Measurements from ENCODE around the gene ATF6.
"Not testable (repeated sequence)": the region's sequence is repeated elsewhere in the genome, so short reads cannot be mapped to it uniquely, and the experiment has no call there.

ATF6 gene

GRCh38 chr1:161725258-161725907, 40.7 kb upstream of the ATF6 start:
- not testable (repeated sequence) for H3K27me3 ChIP-seq (ENCODE audit: insufficient read depth, low read length); H3K36me3 ChIP-seq (ENCODE audit: insufficient read depth, low read length); H3K27ac ChIP-seq (ENCODE audit: low read depth, low read length); H3K79me2 ChIP-seq (ENCODE audit: control insufficient read depth, insufficient read depth, low read length, unreplicated experiment)
- Histone ChIP-seq H2AFZ (ENCODE audit: low read length, unreplicated experiment) (peak overlapping the region; percentile 73), H3K4me1 (ENCODE audit: control insufficient read depth, insufficient read depth, low read length, unreplicated experiment) (peaks cover 31% of the 10 kb centered on the region), H3K4me3 (ENCODE audit: low read depth, low read length) (peak overlapping the region; percentile 87)

- Histone ChIP-seq H3K36me3 (ENCODE audit: insufficient read depth, low read length) (no peaks in the 10 kb centered on the region), H3K79me2 (ENCODE audit: control insufficient read depth, insufficient read depth, low read length, unreplicated experiment) (no peaks in the 10 kb centered on the region), H3K27me3 (ENCODE audit: insufficient read depth, low read length) (no peaks in the 10 kb centered on the region), H3K4me3 (ENCODE audit: low read depth, low read length) (peak overlapping the region; percentile 87), H2AFZ (ENCODE audit: low read length, unreplicated experiment) (peak overlapping the region; percentile 73), H3K27ac (ENCODE audit: low read depth, low read length) (peak overlapping the region; percentile 39; the same call in 1 of the 2 replicates), H3K4me1 (ENCODE audit: control insufficient read depth, insufficient read depth, low read length, unreplicated experiment) (peaks cover 36% of the 10 kb centered on the region)
These were observed 40.1 kb upstream of the ATF6 start for GRCh38 chr1:161725908-161726472.

GRCh38 chr1:161726473-161727255, 39.5 kb upstream of the ATF6 start:
- no peaks in the 10 kb centered on the region for H3K79me2 ChIP-seq (ENCODE audit: control insufficient read depth, insufficient read depth, low read length, unreplicated experiment)
- peak overlapping the region; percentile 71 for H3K27ac ChIP-seq (ENCODE audit: low read depth, low read length)
- no peaks in the 10 kb centered on the region for H3K36me3 ChIP-seq (ENCODE audit: insufficient read depth, low read length)
- peak overlapping the region; percentile 73 for H2AFZ ChIP-seq (ENCODE audit: low read length, unreplicated experiment)
- H3K4me3 ChIP-seq (ENCODE audit: low read depth, low read length), result peak overlapping the region; percentile 87
- no peaks in the 10 kb centered on the region for H3K27me3 ChIP-seq (ENCODE audit: insufficient read depth, low read length)
- H3K4me1 ChIP-seq (ENCODE audit: control insufficient read depth, insufficient read depth, low read length, unreplicated experiment), result peaks cover 29% of the 10 kb centered on the region

- no peaks in the 10 kb centered on the region for H3K79me2 ChIP-seq (ENCODE audit: control insufficient read depth, insufficient read depth, low read length, unreplicated experiment)
- H3K27me3 ChIP-seq (ENCODE audit: insufficient read depth, low read length), result no peaks in the 10 kb centered on the region
- peak overlapping the region; percentile 87 for H3K4me3 ChIP-seq (ENCODE audit: low read depth, low read length)
- H3K36me3 ChIP-seq (ENCODE audit: insufficient read depth, low read length), result no peaks in the 10 kb centered on the region
- H3K4me1 ChIP-seq (ENCODE audit: control insufficient read depth, insufficient read depth, low read length, unreplicated experiment), result peaks cover 23% of the 10 kb centered on the region
- H3K27ac ChIP-seq (ENCODE audit: low read depth, low read length), result peak overlapping the region; percentile 71
- peak overlapping the region; percentile 5 for H2AFZ ChIP-seq (ENCODE audit: low read length, unreplicated experiment)
These were observed 38.7 kb upstream of the ATF6 start for GRCh38 chr1:161727256-161727924.

- H3K4me1 ChIP-seq (ENCODE audit: control insufficient read depth, insufficient read depth, low read length, unreplicated experiment), result peaks cover 31% of the 10 kb centered on the region
- no peaks in the 10 kb centered on the region for H3K79me2 ChIP-seq (ENCODE audit: control insufficient read depth, insufficient read depth, low read length, unreplicated experiment)
- H3K27ac ChIP-seq (ENCODE audit: low read depth, low read length), result no peak overlapping the region
- no peaks in the 10 kb centered on the region for H3K27me3 ChIP-seq (ENCODE audit: insufficient read depth, low read length)
- H3K36me3 ChIP-seq (ENCODE audit: insufficient read depth, low read length), result no peaks in the 10 kb centered on the region
- H3K4me3 ChIP-seq (ENCODE audit: low read depth, low read length), result no peak overlapping the region; the same call in 1 of the 2 replicates
- H2AFZ ChIP-seq (ENCODE audit: low read length, unreplicated experiment), result no peak overlapping the region
These were observed 37.5 kb upstream of the ATF6 start for GRCh38 chr1:161728376-161729226.

- H3K36me3 ChIP-seq (ENCODE audit: insufficient read depth, low read length), result no peaks in the 10 kb centered on the region
- peak overlapping the region; percentile 32 for H2AFZ ChIP-seq (ENCODE audit: low read length, unreplicated experiment)
- H3K79me2 ChIP-seq (ENCODE audit: control insufficient read depth, insufficient read depth, low read length, unreplicated experiment), result no peaks in the 10 kb centered on the region
- peaks cover 35% of the 10 kb centered on the region for H3K4me1 ChIP-seq (ENCODE audit: control insufficient read depth, insufficient read depth, low read length, unreplicated experiment)
- H3K27me3 ChIP-seq (ENCODE audit: insufficient read depth, low read length), result no peaks in the 10 kb centered on the region
- no peak overlapping the region for H3K4me3 ChIP-seq (ENCODE audit: low read depth, low read length)
- H3K27ac ChIP-seq (ENCODE audit: low read depth, low read length), result peak overlapping the region; percentile 78
These were observed 36.0 kb upstream of the ATF6 start for GRCh38 chr1:161730050-161730564.

GRCh38 chr1:161731241-161731640, 34.9 kb upstream of the ATF6 start:
- Histone ChIP-seq H3K36me3 (ENCODE audit: insufficient read depth, low read length) (no peaks in the 10 kb centered on the region), H3K79me2 (ENCODE audit: control insufficient read depth, insufficient read depth, low read length, unreplicated experiment) (no peaks in the 10 kb centered on the region), H3K4me1 (ENCODE audit: control insufficient read depth, insufficient read depth, low read length, unreplicated experiment) (peaks cover 37% of the 10 kb centered on the region), H2AFZ (ENCODE audit: low read length, unreplicated experiment) (no peak overlapping the region), H3K4me3 (ENCODE audit: low read depth, low read length) (no peak overlapping the region), H3K27me3 (ENCODE audit: insufficient read depth, low read length) (no peaks in the 10 kb centered on the region), H3K27ac (ENCODE audit: low read depth, low read length) (no peak overlapping the region)

GRCh38 chr1:161731981-161732718, 34.0 kb upstream of the ATF6 start:
- Histone ChIP-seq H3K27ac (ENCODE audit: low read depth, low read length) (no peak overlapping the region), H3K4me1 (ENCODE audit: control insufficient read depth, insufficient read depth, low read length, unreplicated experiment) (peaks cover 43% of the 10 kb centered on the region), H2AFZ (ENCODE audit: low read length, unreplicated experiment) (no peak overlapping the region), H3K36me3 (ENCODE audit: insufficient read depth, low read length) (no peaks in the 10 kb centered on the region), H3K79me2 (ENCODE audit: control insufficient read depth, insufficient read depth, low read length, unreplicated experiment) (no peaks in the 10 kb centered on the region), H3K27me3 (ENCODE audit: insufficient read depth, low read length) (no peaks in the 10 kb centered on the region), H3K4me3 (ENCODE audit: low read depth, low read length) (no peak overlapping the region)

- H3K27ac ChIP-seq (ENCODE audit: low read depth, low read length), result peak overlapping the region; percentile 72
- no peak overlapping the region for H2AFZ ChIP-seq (ENCODE audit: low read length, unreplicated experiment)
- no peaks in the 10 kb centered on the region for H3K36me3 ChIP-seq (ENCODE audit: insufficient read depth, low read length)
- H3K27me3 ChIP-seq (ENCODE audit: insufficient read depth, low read length), result no peaks in the 10 kb centered on the region
- H3K79me2 ChIP-seq (ENCODE audit: control insufficient read depth, insufficient read depth, low read length, unreplicated experiment), result no peaks in the 10 kb centered on the region
- no peak overlapping the region for H3K4me3 ChIP-seq (ENCODE audit: low read depth, low read length)
- peaks cover 39% of the 10 kb centered on the region for H3K4me1 ChIP-seq (ENCODE audit: control insufficient read depth, insufficient read depth, low read length, unreplicated experiment)
These were observed 32.6 kb upstream of the ATF6 start for GRCh38 chr1:161733526-161733925.
